GM10248 (cell line): Measurements from ENCODE around the gene PAFAH2.

Source experiments
- CTCF ChIA-PET: fragments of 300-600 bp; sonication (Branson Sonifier 250); formaldehyde crosslinking; extraction: SDS; loops from one replicate; lab custom pipeline; 2021; ENCODE audit warnings: antibody characterized with exemption; lab: Yijun Ruan, JAX
- POLR2A ChIA-PET: fragments of 350-650 bp; sonication (Branson Sonifier 250); formaldehyde crosslinking; extraction: SDS; loops from one replicate; lab custom pipeline; 2020; ENCODE audit warnings: antibody characterized with exemption; lab: Yijun Ruan, JAX
- DNase-seq: peaks from one replicate; pipeline ENCODE4 v3.0.0; 2012; ENCODE audit errors: extremely low spot score
- CTCF ChIP-seq: IDR thresholded peaks from 2 replicates; pipeline ENCODE4 v1.5.1; 2012; ENCODE audit warnings: mild to moderate bottlenecking, low read depth; ENCODE audit errors: extremely low read depth, missing control alignments, control extremely low read depth

Gene PAFAH2

GRCh38 chr1:26009796-26010447 is 12.1 kb upstream of the PAFAH2 start:
- CTCF ChIA-PET: interaction anchor here (0.9 to 2.8 kb wide), 4 partner anchors 13 to 114 kb away, joined by 4 to 15 read pairs (median 9); partner anchors contain the start of gene PAFAH2

GRCh38 chr1:26006710-26007109 is 8.8 kb upstream of the PAFAH2 start:
- CTCF ChIA-PET: interaction anchor here (14.0 kb wide), 1 partner anchor 110 kb away, joined by 357 read pairs; the partner anchor contains the start of gene STMN1
- POLR2A ChIA-PET: no interaction called here
- TF ChIP-seq CTCF: no peak
- no peak for DNase-seq

More at GRCh38 chr1:26009796-26010447, 12.1 kb upstream of the PAFAH2 start:
- no peak for TF ChIP-seq CTCF
- DNase-seq: no peak
- POLR2A ChIA-PET: no interaction called here

- ChIA-PET POLR2A (no interaction called here), CTCF (interaction anchor here (1.3 to 14.0 kb wide), 2 partner anchors 11 to 109 kb away, joined by 4 to 357 read pairs; partner anchors contain the start of gene STMN1)
- no peak for DNase-seq
- no peak for TF ChIP-seq CTCF
These were observed 7.7 kb upstream of the PAFAH2 start for GRCh38 chr1:26005434-26006105.

- CTCF ChIA-PET: interaction anchor here (1.0 to 14.0 kb wide), 2 partner anchors 31 to 107 kb away, joined by 3 to 357 read pairs; partner anchors contain the start of gene STMN1
- no peak for TF ChIP-seq CTCF
- POLR2A ChIA-PET: no interaction called here
- no peak for DNase-seq
These were observed 5.9 kb upstream of the PAFAH2 start for GRCh38 chr1:26003756-26004155.

- no peak for TF ChIP-seq CTCF
- no peak for DNase-seq
- ChIA-PET POLR2A (interaction anchor here (0.5 kb wide), 1 partner anchor 1171 kb away, joined by 3 read pairs; no protein-coding TSS in a partner anchor), CTCF (interaction anchor here (1.0 to 14.0 kb wide), 3 partner anchors 14 to 107 kb away, joined by 3 to 357 read pairs (median 7); partner anchors contain the start of gene STMN1)
These were observed 5.4 kb upstream of the PAFAH2 start for GRCh38 chr1:26003262-26003661.

- ChIA-PET POLR2A (interaction anchor here (0.6 kb wide), 1 partner anchor 178 kb away, joined by 5 read pairs; no protein-coding TSS in a partner anchor), CTCF (interaction anchor here (0.7 to 14.0 kb wide), 11 partner anchors 10 to 185 kb away, joined by 3 to 357 read pairs (median 3); partner anchors contain the start of gene STMN1)
- TF ChIP-seq CTCF: no peak
- DNase-seq: no peak
These were observed 1.4 kb upstream of the PAFAH2 start for GRCh38 chr1:25999041-25999800.
